ENCODE data around the gene PRSS21.

PRSS21 gene

GRCh38 chr16:2825906-2826305 lies 8.9 kb downstream of the PRSS21 start:
- no peak overlapping the region for H3K27ac ChIP-seq (ENCODE audit: insufficient read depth, low read length, poor library complexity, severe bottlenecking)
- no peaks in the 10 kb centered on the region for H3K4me1 ChIP-seq (ENCODE audit: control insufficient read depth, insufficient read depth, low read length, poor library complexity, severe bottlenecking)
- no peak overlapping the region for H3K4me3 ChIP-seq (ENCODE audit: insufficient read depth, low read depth, low read length, poor library complexity, severe bottlenecking)
- DNase-seq = no peak
- H3K27me3 ChIP-seq (replicated peaks; ENCODE audit: control insufficient read depth, insufficient read depth, low read length, poor library complexity, severe bottlenecking) = no peaks in the 10 kb centered on the region
- H3K9me3 ChIP-seq (ENCODE audit: control insufficient read depth, low read length) = no peaks in the 10 kb centered on the region
- H3K36me3 ChIP-seq (ENCODE audit: control insufficient read depth, insufficient read depth, low read length) = no peaks in the 10 kb centered on the region

- Histone ChIP-seq H3K4me3 (ENCODE audit: insufficient read depth, low read depth, low read length, poor library complexity, severe bottlenecking) (no peak overlapping the region), H3K27ac (ENCODE audit: insufficient read depth, low read length, poor library complexity, severe bottlenecking) (no peak overlapping the region), H3K36me3 (ENCODE audit: control insufficient read depth, insufficient read depth, low read length) (no peaks in the 10 kb centered on the region), H3K4me1 (ENCODE audit: control insufficient read depth, insufficient read depth, low read length, poor library complexity, severe bottlenecking) (no peaks in the 10 kb centered on the region), H3K9me3 (ENCODE audit: control insufficient read depth, low read length) (no peaks in the 10 kb centered on the region), H3K27me3 (replicated peaks; ENCODE audit: control insufficient read depth, insufficient read depth, low read length, poor library complexity, severe bottlenecking) (no peaks in the 10 kb centered on the region)
- DNase-seq = no peak
Measured at GRCh38 chr16:2826591-2827373, 9.7 kb downstream of the PRSS21 start.

- Histone ChIP-seq H3K36me3 (ENCODE audit: control insufficient read depth, insufficient read depth, low read length) (no peaks in the 10 kb centered on the region), H3K4me1 (ENCODE audit: control insufficient read depth, insufficient read depth, low read length, poor library complexity, severe bottlenecking) (no peaks in the 10 kb centered on the region), H3K9me3 (ENCODE audit: control insufficient read depth, low read length) (no peaks in the 10 kb centered on the region), H3K4me3 (ENCODE audit: insufficient read depth, low read depth, low read length, poor library complexity, severe bottlenecking) (no peak overlapping the region), H3K27ac (ENCODE audit: insufficient read depth, low read length, poor library complexity, severe bottlenecking) (no peak overlapping the region), H3K27me3 (replicated peaks; ENCODE audit: control insufficient read depth, insufficient read depth, low read length, poor library complexity, severe bottlenecking) (no peaks in the 10 kb centered on the region)
- no peak for DNase-seq
Measured at GRCh38 chr16:2827374-2827791, 10.3 kb downstream of the PRSS21 start.

GRCh38 chr16:2827831-2828520 lies 10.9 kb downstream of the PRSS21 start:
- H3K36me3 ChIP-seq (ENCODE audit: control insufficient read depth, insufficient read depth, low read length) = no peaks in the 10 kb centered on the region
- no peaks in the 10 kb centered on the region for H3K4me1 ChIP-seq (ENCODE audit: control insufficient read depth, insufficient read depth, low read length, poor library complexity, severe bottlenecking)
- DNase-seq = no peak
- H3K27ac ChIP-seq (ENCODE audit: insufficient read depth, low read length, poor library complexity, severe bottlenecking) = no peak overlapping the region
- H3K4me3 ChIP-seq (ENCODE audit: insufficient read depth, low read depth, low read length, poor library complexity, severe bottlenecking) = no peak overlapping the region
- no peaks in the 10 kb centered on the region for H3K9me3 ChIP-seq (ENCODE audit: control insufficient read depth, low read length)
- H3K27me3 ChIP-seq (replicated peaks; ENCODE audit: control insufficient read depth, insufficient read depth, low read length, poor library complexity, severe bottlenecking) = no peaks in the 10 kb centered on the region

- Histone ChIP-seq H3K27ac (ENCODE audit: insufficient read depth, low read length, poor library complexity, severe bottlenecking) (no peak overlapping the region), H3K27me3 (replicated peaks; ENCODE audit: control insufficient read depth, insufficient read depth, low read length, poor library complexity, severe bottlenecking) (no peaks in the 10 kb centered on the region), H3K9me3 (ENCODE audit: control insufficient read depth, low read length) (no peaks in the 10 kb centered on the region), H3K4me3 (ENCODE audit: insufficient read depth, low read depth, low read length, poor library complexity, severe bottlenecking) (no peak overlapping the region), H3K36me3 (ENCODE audit: control insufficient read depth, insufficient read depth, low read length) (no peaks in the 10 kb centered on the region), H3K4me1 (ENCODE audit: control insufficient read depth, insufficient read depth, low read length, poor library complexity, severe bottlenecking) (no peaks in the 10 kb centered on the region)
- DNase-seq = no peak
Measured at GRCh38 chr16:2828521-2828840, 11.4 kb downstream of the PRSS21 start.

GRCh38 chr16:2828876-2829430 lies 11.9 kb downstream of the PRSS21 start:
- no peak overlapping the region for H3K27ac ChIP-seq (ENCODE audit: insufficient read depth, low read length, poor library complexity, severe bottlenecking)
- no peaks in the 10 kb centered on the region for H3K27me3 ChIP-seq (replicated peaks; ENCODE audit: control insufficient read depth, insufficient read depth, low read length, poor library complexity, severe bottlenecking)
- no peak for DNase-seq
- H3K4me3 ChIP-seq (ENCODE audit: insufficient read depth, low read depth, low read length, poor library complexity, severe bottlenecking) = no peak overlapping the region
- no peaks in the 10 kb centered on the region for H3K9me3 ChIP-seq (ENCODE audit: control insufficient read depth, low read length)
- no peaks in the 10 kb centered on the region for H3K4me1 ChIP-seq (ENCODE audit: control insufficient read depth, insufficient read depth, low read length, poor library complexity, severe bottlenecking)
- H3K36me3 ChIP-seq (ENCODE audit: control insufficient read depth, insufficient read depth, low read length) = no peaks in the 10 kb centered on the region

GRCh38 chr16:2829501-2830354 lies 12.7 kb downstream of the PRSS21 start, which contains the start of gene ZG16B:
Gene ZG16B (plus strand): TSS chr16:2830303. CDS start chr16:2830442, 139 bp downstream.
- Histone ChIP-seq H3K9me3 (ENCODE audit: control insufficient read depth, low read length) (no peaks in the 10 kb centered on the region), H3K36me3 (ENCODE audit: control insufficient read depth, insufficient read depth, low read length) (no peaks in the 10 kb centered on the region), H3K4me3 (ENCODE audit: insufficient read depth, low read depth, low read length, poor library complexity, severe bottlenecking) (no peak within 1 kb of the TSS), H3K4me1 (ENCODE audit: control insufficient read depth, insufficient read depth, low read length, poor library complexity, severe bottlenecking) (no peaks in the 10 kb centered on the region), H3K27me3 (replicated peaks; ENCODE audit: control insufficient read depth, insufficient read depth, low read length, poor library complexity, severe bottlenecking) (no peaks in the 10 kb centered on the region), H3K27ac (ENCODE audit: insufficient read depth, low read length, poor library complexity, severe bottlenecking) (no peak within 1 kb of the TSS)
- DNase-seq = no peak

- Histone ChIP-seq H3K9me3 (ENCODE audit: control insufficient read depth, low read length) (no peaks in the 10 kb centered on the region), H3K27ac (ENCODE audit: insufficient read depth, low read length, poor library complexity, severe bottlenecking) (no peak overlapping the region), H3K27me3 (replicated peaks; ENCODE audit: control insufficient read depth, insufficient read depth, low read length, poor library complexity, severe bottlenecking) (no peaks in the 10 kb centered on the region), H3K4me3 (ENCODE audit: insufficient read depth, low read depth, low read length, poor library complexity, severe bottlenecking) (no peak overlapping the region), H3K36me3 (ENCODE audit: control insufficient read depth, insufficient read depth, low read length) (no peaks in the 10 kb centered on the region), H3K4me1 (ENCODE audit: control insufficient read depth, insufficient read depth, low read length, poor library complexity, severe bottlenecking) (no peaks in the 10 kb centered on the region)
- no peak for DNase-seq
Measured at GRCh38 chr16:2830355-2830695, 13.3 kb downstream of the PRSS21 start.

- no peaks in the 10 kb centered on the region for H3K9me3 ChIP-seq (ENCODE audit: control insufficient read depth, low read length)
- no peaks in the 10 kb centered on the region for H3K4me1 ChIP-seq (ENCODE audit: control insufficient read depth, insufficient read depth, low read length, poor library complexity, severe bottlenecking)
- DNase-seq = no peak
- no peaks in the 10 kb centered on the region for H3K27me3 ChIP-seq (replicated peaks; ENCODE audit: control insufficient read depth, insufficient read depth, low read length, poor library complexity, severe bottlenecking)
- no peak overlapping the region for H3K27ac ChIP-seq (ENCODE audit: insufficient read depth, low read length, poor library complexity, severe bottlenecking)
- H3K36me3 ChIP-seq (ENCODE audit: control insufficient read depth, insufficient read depth, low read length) = no peaks in the 10 kb centered on the region
- H3K4me3 ChIP-seq (ENCODE audit: insufficient read depth, low read depth, low read length, poor library complexity, severe bottlenecking) = no peak overlapping the region
Measured at GRCh38 chr16:2831203-2831602, 14.2 kb downstream of the PRSS21 start.
